ENCODE measurements around the gene PTPRJ.

DNA sequence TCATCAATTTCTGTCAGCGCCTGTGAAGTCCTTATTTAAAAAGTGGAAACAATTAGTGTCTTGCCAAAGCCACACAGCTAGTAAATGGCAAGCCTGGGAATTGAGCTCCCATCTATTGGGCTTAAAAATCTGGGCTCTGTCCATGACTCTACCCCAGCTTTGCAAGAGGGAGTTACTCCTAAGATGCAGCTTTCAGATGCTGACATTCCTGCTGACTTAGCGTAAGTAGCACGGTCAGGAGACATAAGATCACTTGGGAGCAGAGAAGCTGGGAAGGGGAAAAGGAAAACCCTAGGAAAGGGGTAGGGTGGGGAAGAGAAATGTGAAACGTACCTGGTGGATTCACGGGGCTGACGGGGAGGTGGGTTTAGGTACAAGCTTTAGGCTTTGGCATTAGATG, 200.3 kb downstream of the PTPRJ start:
- TF ChIP-seq, protein P1, sequence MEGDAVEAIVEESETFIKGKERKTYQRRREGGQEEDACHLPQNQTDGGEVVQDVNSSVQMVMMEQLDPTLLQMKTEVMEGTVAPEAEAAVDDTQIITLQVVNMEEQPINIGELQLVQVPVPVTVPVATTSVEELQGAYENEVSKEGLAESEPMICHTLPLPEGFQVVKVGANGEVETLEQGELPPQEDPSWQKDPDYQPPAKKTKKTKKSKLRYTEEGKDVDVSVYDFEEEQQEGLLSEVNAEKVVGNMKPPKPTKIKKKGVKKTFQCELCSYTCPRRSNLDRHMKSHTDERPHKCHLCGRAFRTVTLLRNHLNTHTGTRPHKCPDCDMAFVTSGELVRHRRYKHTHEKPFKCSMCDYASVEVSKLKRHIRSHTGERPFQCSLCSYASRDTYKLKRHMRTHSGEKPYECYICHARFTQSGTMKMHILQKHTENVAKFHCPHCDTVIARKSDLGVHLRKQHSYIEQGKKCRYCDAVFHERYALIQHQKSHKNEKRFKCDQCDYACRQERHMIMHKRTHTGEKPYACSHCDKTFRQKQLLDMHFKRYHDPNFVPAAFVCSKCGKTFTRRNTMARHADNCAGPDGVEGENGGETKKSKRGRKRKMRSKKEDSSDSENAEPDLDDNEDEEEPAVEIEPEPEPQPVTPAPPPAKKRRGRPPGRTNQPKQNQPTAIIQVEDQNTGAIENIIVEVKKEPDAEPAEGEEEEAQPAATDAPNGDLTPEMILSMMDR (conservative IDR thresholded peaks at IDR 0.05; ENCODE audit: low read length): no peak
- TF ChIP-seq EZH2phosphoT487 (IDR thresholded peaks at IDR 0.05; ENCODE audit: borderline replicate concordance): no peak

Data from Loucy (cell line).